ENCODE results near the gene SLC25A41. TPM values are rescaled to one million over a fixed set of nuclear protein-coding genes. Genes with fewer than 3 reads are reported as not detected.

The SLC25A41 gene
- total and polyA plus RNA-seq, 2 experiments from 2014 or later: 1.0 to 1.7 TPM

- H3K4me1 ChIP-seq (ENCODE audit: low read depth): no peaks in the 10 kb centered on the region
- H3K27me3 ChIP-seq: no peaks in the 10 kb centered on the region
- TF ChIP-seq, protein P1, sequence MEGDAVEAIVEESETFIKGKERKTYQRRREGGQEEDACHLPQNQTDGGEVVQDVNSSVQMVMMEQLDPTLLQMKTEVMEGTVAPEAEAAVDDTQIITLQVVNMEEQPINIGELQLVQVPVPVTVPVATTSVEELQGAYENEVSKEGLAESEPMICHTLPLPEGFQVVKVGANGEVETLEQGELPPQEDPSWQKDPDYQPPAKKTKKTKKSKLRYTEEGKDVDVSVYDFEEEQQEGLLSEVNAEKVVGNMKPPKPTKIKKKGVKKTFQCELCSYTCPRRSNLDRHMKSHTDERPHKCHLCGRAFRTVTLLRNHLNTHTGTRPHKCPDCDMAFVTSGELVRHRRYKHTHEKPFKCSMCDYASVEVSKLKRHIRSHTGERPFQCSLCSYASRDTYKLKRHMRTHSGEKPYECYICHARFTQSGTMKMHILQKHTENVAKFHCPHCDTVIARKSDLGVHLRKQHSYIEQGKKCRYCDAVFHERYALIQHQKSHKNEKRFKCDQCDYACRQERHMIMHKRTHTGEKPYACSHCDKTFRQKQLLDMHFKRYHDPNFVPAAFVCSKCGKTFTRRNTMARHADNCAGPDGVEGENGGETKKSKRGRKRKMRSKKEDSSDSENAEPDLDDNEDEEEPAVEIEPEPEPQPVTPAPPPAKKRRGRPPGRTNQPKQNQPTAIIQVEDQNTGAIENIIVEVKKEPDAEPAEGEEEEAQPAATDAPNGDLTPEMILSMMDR (IDR thresholded peaks at IDR 0.05; ENCODE audit: low read depth, low read length): no peak
- no peak overlapping the region for H3K4me3 ChIP-seq
- no peaks in the 10 kb centered on the region for H3K9me3 ChIP-seq (ENCODE audit: low read depth)
- DNase-seq (ENCODE audit: low read depth in 1 of 2, low spot score in 1 of 2): no peak
- H3K36me3 ChIP-seq: peaks cover 6% of the 10 kb centered on the region
- no peak overlapping the region for H3K27ac ChIP-seq
Observed at GRCh38 chr19:6446452-6446851, 12.9 kb upstream of the SLC25A41 start.

GRCh38 chr19:6443986-6444385 lies 10.4 kb upstream of the SLC25A41 start:
- H3K9me3 ChIP-seq (ENCODE audit: low read depth): no peaks in the 10 kb centered on the region
- H3K4me1 ChIP-seq (ENCODE audit: low read depth): no peaks in the 10 kb centered on the region
- H3K27ac ChIP-seq: no peak overlapping the region
- DNase-seq (ENCODE audit: low read depth in 1 of 2, low spot score in 1 of 2): no peak
- H3K4me3 ChIP-seq: no peak overlapping the region
- TF ChIP-seq, protein P1 (IDR thresholded peaks at IDR 0.05; ENCODE audit: low read depth, low read length): no peak
- no peaks in the 10 kb centered on the region for H3K27me3 ChIP-seq
- no peaks in the 10 kb centered on the region for H3K36me3 ChIP-seq

DNA sequence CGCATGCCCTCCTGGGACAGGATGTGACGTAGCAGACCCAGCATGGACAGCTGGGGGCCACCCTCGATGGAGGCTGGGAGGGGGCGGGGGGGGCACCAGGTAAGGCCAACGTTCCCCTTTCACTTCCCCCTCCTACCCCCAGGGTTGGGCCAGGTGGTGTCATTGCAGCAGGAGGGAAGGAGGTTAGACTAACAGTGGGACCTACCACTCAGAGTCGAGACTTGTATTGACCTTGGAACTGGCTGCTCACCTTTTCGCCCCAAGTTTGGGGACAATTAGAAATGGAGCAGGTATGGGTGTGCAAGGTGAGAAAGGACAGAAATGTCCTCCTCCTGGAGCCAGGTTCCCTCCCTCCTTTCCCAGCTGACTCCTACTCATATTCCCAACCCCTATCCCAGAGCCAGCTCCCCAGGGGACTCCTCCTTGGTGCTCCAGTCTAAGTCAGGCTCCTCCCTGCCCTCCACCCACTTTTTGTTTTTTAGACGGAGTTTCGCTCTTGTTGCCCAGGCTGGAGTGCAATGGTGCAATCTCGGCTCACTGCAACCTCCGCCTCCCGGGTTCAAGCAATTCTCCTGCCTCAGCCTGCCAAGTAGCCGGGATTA lies 8.6 kb upstream of the SLC25A41 start:
- no peaks in the 10 kb centered on the region for H3K4me1 ChIP-seq (ENCODE audit: low read depth)
- TF ChIP-seq, protein P1 (IDR thresholded peaks at IDR 0.05; ENCODE audit: low read depth, low read length): no peak
- H3K4me3 ChIP-seq: no peak overlapping the region
- DNase-seq (ENCODE audit: low read depth in 1 of 2, low spot score in 1 of 2): no peak
- no peaks in the 10 kb centered on the region for H3K27me3 ChIP-seq
- H3K27ac ChIP-seq: no peak overlapping the region
- H3K36me3 ChIP-seq: no peaks in the 10 kb centered on the region
- no peaks in the 10 kb centered on the region for H3K9me3 ChIP-seq (ENCODE audit: low read depth)

- Histone ChIP-seq H3K9me3 (ENCODE audit: low read depth) (no peaks in the 10 kb centered on the region), H3K4me1 (ENCODE audit: low read depth) (no peaks in the 10 kb centered on the region), H3K36me3 (no peaks in the 10 kb centered on the region), H3K4me3 (no peak overlapping the region), H3K27ac (no peak overlapping the region), H3K27me3 (no peaks in the 10 kb centered on the region)
- TF ChIP-seq, protein P1 (IDR thresholded peaks at IDR 0.05; ENCODE audit: low read depth, low read length): no peak
- DNase-seq (ENCODE audit: low read depth in 1 of 2, low spot score in 1 of 2): no peak
Observed at GRCh38 chr19:6440905-6441304, 7.3 kb upstream of the SLC25A41 start.

DNA sequence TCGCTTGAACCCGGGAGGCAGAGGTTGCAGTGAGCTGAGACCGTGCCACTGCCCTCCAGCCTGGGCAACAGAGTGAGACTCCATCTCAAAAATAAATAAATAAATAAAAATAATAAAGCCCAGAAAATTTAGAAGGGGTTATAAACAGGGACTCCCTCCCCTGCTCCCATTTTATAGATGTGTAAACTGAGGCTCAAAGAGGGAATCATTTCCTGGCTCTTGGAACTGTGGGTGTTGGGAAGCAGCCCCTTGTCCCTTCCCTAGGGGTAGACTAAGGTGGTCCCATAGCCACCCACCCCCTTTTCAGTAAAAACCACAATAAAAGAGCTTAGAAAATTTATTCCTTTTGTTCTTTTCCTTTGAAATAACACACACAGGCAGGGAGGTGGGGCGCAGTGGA lies 6.2 kb upstream of the SLC25A41 start:
- H3K27ac ChIP-seq: no peak overlapping the region
- no peaks in the 10 kb centered on the region for H3K4me1 ChIP-seq (ENCODE audit: low read depth)
- H3K27me3 ChIP-seq: no peaks in the 10 kb centered on the region
- no peak for DNase-seq (ENCODE audit: low read depth in 1 of 2, low spot score in 1 of 2)
- no peaks in the 10 kb centered on the region for H3K9me3 ChIP-seq (ENCODE audit: low read depth)
- H3K4me3 ChIP-seq: no peak overlapping the region
- no peaks in the 10 kb centered on the region for H3K36me3 ChIP-seq
- TF ChIP-seq, protein P1 (IDR thresholded peaks at IDR 0.05; ENCODE audit: low read depth, low read length): no peak
